Panc1 (cell line): ENCODE results near the gene BCR.

Experiments
- POLR2AphosphoS5 ChIP-seq: IDR thresholded peaks from 2 replicates; pipeline ENCODE4 v1.6.1; 2012; ENCODE audit warnings: mild to moderate bottlenecking, low read depth, low read length, moderate library complexity
- REST ChIP-seq, 2 experiments: IDR thresholded peaks; 2 replicates each; pipeline ENCODE4 v1.6.1; 2011 to 2012; ENCODE audit warnings: low read depth in 2 of 2, control low read depth in 1 of 2, low read length in 1 of 2, mild to moderate bottlenecking in 1 of 2, moderate library complexity in 1 of 2; ENCODE audit not compliant: insufficient read depth in 1 of 2
- SIN3A ChIP-seq: IDR thresholded peaks from 2 replicates; pipeline ENCODE4 v1.6.1; 2012; ENCODE audit warnings: low read depth, mild to moderate bottlenecking, low read length, moderate library complexity, borderline replicate concordance; ENCODE audit not compliant: insufficient read depth
- TCF7L2 ChIP-seq: IDR thresholded peaks from 2 replicates; pipeline ENCODE4 v1.6.1; 2011; ENCODE audit warnings: mild to moderate bottlenecking, low read depth, low read length, inconsistent platforms
- TF ChIP-seq, protein P1 (sequence below): fragments of 450-650 bp; IDR thresholded peaks from 2 replicates; pipeline ENCODE4 v1.5.1; 2017; ENCODE audit warnings: mild to moderate bottlenecking

GRCh38 chr22:23192133-23192532 lies 11.8 kb downstream of the BCR start:
- TF ChIP-seq TCF7L2 (no peak), REST (IDR thresholded peaks at IDR 0.05; ENCODE audit: insufficient read depth in 1 of 2, low read depth in 2 of 2, low read length in 1 of 2) (no peak), POLR2AphosphoS5 (no peak), SIN3A (no peak)
- TF ChIP-seq, protein P1, sequence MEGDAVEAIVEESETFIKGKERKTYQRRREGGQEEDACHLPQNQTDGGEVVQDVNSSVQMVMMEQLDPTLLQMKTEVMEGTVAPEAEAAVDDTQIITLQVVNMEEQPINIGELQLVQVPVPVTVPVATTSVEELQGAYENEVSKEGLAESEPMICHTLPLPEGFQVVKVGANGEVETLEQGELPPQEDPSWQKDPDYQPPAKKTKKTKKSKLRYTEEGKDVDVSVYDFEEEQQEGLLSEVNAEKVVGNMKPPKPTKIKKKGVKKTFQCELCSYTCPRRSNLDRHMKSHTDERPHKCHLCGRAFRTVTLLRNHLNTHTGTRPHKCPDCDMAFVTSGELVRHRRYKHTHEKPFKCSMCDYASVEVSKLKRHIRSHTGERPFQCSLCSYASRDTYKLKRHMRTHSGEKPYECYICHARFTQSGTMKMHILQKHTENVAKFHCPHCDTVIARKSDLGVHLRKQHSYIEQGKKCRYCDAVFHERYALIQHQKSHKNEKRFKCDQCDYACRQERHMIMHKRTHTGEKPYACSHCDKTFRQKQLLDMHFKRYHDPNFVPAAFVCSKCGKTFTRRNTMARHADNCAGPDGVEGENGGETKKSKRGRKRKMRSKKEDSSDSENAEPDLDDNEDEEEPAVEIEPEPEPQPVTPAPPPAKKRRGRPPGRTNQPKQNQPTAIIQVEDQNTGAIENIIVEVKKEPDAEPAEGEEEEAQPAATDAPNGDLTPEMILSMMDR, result no peak
